H1 (cell line): ENCODE results near the gene KRTAP4-7.

Experiments used
- KDM1A ChIP-seq: fragments of 200-600, 300-600 bp; sonication (generic); IDR thresholded peaks from 2 replicates; pipeline ENCODE4 v1.7.1; 2016; ENCODE audit warnings: mild to moderate bottlenecking, low read length, borderline replicate concordance
- TF ChIP-seq, protein P1 (sequence below), 3 experiments: IDR thresholded peaks; 1 replicate in 2 of 3; 2 replicates in 1 of 3; pipeline versions ENCODE4 v1.5.1 to v1.6.1; 2011; ENCODE audit warnings: low read length in 3 of 3, mild to moderate bottlenecking in 3 of 3, inconsistent platforms in 2 of 3, low read depth in 1 of 3, moderate library complexity in 1 of 3; ENCODE audit not compliant: insufficient read depth in 1 of 3; ENCODE audit errors: control extremely low read depth in 1 of 3

DNA sequence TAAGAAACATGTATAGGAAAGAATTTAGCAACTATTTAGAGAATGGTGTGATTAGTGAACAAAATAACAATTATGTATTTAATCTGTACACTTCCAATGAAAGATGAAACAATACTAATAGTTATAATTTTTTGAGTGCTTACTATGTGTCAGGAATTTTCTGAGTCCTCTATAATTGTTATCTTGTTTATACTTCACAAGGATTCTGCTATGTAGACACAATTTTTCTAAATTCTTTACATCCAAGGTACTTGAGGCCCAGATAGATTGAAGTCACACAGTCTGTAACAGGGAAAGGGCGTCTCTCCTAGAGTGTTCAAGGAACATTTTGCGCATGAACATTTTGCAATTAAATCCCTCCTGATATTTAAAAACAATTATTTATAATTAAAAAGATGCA is 41.1 kb downstream of the KRTAP4-7 start:
- TF ChIP-seq, protein P1, sequence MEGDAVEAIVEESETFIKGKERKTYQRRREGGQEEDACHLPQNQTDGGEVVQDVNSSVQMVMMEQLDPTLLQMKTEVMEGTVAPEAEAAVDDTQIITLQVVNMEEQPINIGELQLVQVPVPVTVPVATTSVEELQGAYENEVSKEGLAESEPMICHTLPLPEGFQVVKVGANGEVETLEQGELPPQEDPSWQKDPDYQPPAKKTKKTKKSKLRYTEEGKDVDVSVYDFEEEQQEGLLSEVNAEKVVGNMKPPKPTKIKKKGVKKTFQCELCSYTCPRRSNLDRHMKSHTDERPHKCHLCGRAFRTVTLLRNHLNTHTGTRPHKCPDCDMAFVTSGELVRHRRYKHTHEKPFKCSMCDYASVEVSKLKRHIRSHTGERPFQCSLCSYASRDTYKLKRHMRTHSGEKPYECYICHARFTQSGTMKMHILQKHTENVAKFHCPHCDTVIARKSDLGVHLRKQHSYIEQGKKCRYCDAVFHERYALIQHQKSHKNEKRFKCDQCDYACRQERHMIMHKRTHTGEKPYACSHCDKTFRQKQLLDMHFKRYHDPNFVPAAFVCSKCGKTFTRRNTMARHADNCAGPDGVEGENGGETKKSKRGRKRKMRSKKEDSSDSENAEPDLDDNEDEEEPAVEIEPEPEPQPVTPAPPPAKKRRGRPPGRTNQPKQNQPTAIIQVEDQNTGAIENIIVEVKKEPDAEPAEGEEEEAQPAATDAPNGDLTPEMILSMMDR (IDR thresholded peaks at IDR 0.05; ENCODE audit: control extremely low read depth in 1 of 3, insufficient read depth in 1 of 3, low read depth in 1 of 3, low read length in 3 of 3), result no peak
- TF ChIP-seq KDM1A, result no peak
